HG03457 (cell line): Measurements from ENCODE around the gene CRELD2.

Experiments used
- ATAC-seq: cut with Tn5 transposase; IDR thresholded peaks from one replicate; pipeline ENCODE4 v1.9.1; 2021; ENCODE audit warnings: moderate number of reproducible peaks; ENCODE audit not compliant: unreplicated experiment

The CRELD2 gene

GRCh38 chr22:49966041-49966773 lies 47.8 kb downstream of the CRELD2 start:
- no peak for ATAC-seq

DNA sequence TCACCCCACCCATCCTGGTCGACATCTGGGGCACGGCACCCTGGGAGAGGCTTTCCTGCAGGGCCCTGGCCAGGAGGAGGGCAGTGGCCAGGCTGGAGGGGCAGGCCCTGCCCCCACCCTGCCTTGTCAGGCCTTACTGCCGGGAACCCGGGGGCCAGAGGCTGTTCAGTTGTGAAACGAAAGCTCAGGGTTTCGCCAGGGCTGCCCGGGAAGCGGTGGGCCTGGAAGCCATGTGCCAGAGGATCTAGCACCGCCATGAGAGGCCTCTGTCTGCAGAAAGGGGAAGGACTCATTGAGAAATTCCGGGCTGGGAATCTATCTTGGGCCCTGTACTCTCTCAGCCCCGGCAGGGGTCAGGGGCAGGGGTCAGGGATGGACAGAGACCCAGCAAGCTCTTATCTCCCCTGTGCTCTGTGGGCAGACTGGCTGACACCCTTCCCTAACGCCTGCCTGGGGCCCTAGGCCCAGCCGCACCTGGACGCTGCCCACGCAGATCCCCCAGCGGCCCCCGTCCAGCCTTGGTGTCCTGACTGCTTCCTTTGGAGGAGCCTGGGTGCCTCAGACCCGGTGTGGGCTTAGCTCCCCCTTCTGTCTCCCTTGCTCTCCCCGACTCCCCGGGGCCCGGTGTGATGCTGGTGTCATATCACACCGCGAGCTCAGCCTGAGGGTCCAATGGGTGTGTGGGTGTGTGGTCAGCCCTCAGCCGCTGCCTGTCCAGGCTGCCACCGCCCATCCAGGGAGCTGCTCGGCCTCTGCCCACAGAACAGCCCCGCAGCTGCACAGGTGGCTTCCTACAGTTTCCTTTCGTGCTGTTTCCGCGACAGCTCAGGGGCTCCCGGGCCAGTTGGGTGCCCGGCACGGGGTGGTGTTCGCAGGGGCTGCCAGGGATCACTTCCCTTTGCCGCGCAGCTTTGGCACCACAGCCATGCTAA lies 48.6 kb downstream of the CRELD2 start:
- no peak for ATAC-seq

DNA sequence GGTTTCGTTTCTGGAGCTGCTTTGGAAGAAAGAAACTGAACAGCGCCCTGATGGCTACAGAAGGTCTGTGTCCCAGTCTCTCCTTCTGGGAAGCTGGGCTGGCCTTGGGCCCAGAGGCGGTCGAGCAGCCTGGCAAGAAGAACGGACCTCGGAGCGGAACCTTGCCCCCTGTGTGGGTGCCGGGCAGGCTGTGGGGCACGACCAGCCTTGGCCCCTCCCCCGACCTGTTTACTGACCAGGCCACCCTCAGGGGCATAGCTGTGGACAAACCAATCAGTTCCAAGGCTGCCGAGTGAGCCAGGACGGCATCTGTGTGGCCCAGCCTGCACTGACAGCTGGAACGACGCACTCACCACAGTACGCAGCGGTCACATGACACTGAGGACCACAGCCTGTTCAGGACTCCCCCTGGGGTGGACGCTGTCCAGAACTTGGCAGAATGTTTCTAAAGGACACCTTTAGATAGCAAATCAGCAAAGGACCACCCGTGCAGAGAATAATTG lies 49.3 kb downstream of the CRELD2 start:
- no peak for ATAC-seq

DNA sequence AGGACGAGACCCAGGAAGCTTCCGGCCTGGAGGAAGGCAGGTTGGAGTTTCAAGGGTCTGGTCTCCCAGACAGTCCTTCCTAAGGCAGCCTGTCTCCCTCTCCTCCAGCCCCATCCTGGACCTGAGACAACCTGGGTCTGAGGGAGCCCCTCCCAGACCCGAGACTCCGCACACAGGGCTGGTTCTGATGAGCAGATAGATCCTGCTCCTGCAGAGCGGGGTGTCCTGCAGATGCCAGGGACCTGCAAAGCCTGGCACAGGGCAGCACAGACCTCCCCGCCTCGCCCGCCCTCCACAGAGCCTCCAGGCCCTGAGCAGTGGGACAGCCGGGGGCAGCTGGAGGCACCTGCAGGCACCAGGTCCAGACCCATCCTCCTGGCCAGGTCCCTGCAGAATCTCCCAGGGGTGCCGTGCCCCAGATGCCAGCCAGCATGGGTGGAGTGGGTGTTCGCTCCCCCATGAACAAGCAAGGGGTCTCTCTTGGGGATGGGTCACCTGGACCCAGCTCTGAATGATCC lies 49.9 kb downstream of the CRELD2 start:
- ATAC-seq, result no peak

- no peak for ATAC-seq
Measured at GRCh38 chr22:49968831-49969661, 50.6 kb downstream of the CRELD2 start.

GRCh38 chr22:49969751-49970527 lies 51.5 kb downstream of the CRELD2 start:
- ATAC-seq, result no peak

DNA sequence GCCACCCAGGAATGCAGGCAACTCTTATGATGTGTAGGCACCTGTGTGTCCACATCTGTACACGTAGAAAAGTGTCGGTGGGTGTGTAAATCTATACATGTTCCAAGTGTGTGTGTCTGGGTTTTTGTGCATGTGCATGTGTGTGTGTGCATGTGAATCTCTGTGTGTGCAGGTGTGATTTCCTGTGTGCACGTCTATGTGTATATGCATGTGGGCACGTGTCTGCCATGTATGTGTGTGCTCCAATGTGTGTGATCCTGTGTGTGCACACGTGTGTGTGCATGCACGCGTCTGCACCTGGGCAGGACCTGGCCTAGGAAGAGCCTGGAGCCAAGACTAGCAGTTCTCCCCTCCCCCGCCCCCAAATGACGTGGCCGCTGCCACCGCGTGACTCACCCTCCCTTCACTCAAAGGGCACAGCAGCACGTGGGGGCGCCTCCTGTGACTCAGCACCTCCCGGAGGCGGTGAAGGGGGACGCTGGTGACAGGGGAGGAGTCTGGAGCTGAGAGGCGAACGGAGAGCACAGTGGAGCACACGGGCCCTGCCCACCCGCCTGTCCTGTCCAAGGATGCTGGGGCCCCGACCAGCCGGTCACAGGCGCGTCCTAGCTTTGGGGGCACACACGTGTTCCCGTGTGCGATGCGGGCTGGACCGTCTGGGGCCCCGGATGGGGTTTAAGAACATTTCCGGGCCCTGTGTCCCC lies 52.2 kb downstream of the CRELD2 start:
- no peak for ATAC-seq

DNA sequence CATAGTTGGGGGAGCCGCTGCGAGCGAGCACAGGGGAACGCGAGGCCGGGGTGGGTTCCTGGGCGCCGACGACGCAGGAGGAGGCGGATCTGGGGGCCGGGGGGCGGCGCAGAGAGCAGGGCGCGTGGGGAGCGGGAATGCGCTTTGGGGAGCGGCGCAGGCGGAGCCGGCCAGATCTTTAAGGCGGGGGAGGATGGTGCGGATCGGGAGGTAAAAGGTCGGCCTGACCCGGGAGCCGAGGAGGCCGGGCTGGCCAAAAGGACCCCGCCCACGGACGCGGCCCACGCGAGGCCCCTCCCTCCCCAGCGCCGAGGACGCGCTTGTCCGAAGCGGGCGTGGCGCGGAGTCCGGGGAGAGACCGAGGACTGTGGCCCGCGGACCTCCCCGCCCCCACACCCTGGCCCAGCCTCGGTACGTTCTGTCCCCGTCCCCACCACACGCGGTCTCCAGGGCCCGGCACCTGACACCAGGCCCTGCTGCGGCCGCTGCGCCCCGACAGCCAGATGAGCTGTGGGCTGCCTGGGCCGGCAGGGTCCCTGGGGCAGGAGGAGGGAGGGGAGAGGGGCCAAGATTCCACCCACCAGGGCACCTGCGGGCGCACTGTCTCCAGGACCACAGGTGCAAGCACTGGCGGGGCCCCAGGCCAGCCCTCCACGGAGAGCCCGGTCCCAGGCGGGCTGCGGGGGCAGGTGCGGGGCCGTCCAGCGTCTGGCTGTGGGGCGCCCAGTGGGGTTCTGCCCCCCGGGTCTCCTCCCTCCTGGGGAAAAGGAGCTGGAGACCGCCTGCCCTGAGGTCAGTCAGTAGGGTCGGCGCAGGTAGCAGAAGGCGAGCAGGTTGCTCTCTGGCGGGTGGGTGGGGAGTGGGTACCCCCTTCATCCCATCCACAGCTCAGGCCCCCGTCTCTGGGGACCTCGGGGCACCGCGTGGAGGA lies 53.1 kb downstream of the CRELD2 start:
- ATAC-seq, result no peak

DNA sequence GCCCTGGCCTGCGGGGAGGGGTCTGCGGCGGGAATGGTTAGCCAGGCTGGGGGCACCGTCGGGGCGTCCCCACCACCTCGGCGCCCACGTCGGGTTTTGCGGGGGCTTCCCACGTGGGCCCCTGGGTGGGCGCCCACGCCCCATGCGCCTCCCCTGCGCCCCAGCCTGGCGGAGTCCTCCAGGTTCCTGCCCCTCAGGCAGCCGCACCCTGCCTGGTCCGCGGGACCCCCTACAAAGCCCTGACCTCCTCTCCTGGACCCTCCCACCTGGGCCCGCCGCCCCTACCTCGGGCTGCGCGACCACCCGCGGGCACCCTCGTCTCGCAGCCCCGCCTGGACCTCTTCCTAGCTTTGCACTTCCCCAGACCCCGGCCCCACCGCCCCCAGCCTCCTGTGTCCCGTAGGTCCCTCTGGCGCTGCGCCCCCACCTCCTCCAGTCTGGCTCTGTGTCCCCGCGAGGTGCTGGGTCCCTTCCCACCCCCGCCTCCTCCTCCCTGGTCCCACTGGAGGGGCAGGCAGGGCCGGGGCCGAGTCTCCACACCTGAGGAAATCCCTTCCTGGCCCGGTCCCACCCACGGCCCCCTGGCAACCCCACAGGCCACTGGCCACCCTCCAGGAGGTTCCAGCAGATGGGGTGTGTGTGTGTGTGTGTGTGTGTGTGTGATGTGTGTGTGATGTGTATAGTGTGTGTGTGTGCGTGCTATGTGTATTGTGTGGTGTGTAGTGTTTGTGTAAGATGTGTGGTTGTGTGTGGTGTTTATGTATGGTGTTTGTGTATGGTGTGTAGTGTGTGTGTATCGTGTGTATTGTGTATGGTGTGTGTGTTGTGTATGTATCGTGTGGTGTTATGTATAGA lies 54.0 kb downstream of the CRELD2 start:
- no peak for ATAC-seq

GRCh38 chr22:49973018-49973961 lies 54.9 kb downstream of the CRELD2 start:
- no peak for ATAC-seq

DNA sequence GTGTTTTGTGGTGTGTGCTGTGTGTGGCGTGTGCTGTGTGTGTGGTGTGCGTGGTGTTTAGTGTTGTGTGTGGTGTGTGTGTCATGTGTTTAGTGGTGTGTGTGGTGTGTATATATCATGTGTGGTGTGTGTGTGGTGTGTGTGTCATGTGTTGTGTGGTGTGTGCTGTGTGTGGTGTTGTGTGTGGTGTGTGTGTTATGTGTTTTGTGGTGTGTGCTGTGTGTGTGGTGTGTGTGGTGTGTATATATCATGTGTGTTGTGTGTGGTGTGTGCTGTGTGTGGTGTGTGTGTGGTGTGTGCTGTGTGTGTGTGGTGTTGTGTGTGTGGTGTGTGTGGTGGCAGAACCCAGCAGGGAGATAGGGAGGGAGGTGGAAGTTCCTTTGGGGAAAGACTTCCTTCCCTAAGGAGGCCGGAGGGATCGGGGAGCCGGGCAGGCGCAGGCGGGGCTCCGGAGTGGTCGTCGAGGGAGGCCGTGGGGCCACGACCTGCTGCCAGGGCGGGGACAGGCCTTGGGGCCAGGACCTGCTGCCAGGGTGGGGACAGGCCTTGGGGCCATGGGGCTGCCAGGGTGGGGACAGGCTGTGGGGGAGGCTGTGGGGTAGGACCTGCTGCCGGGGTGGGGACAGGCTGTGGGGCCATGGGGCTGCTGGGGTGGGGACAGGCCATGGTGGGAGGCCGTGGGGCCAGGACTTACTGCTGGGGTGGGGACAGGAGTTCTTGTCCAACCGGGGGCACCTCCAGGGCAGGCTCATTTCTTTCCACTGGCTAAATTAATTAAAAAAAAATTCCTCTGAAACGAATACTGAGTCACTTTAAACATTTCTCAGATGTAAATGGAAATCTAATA lies 57.3 kb downstream of the CRELD2 start:
- no peak for ATAC-seq

DNA sequence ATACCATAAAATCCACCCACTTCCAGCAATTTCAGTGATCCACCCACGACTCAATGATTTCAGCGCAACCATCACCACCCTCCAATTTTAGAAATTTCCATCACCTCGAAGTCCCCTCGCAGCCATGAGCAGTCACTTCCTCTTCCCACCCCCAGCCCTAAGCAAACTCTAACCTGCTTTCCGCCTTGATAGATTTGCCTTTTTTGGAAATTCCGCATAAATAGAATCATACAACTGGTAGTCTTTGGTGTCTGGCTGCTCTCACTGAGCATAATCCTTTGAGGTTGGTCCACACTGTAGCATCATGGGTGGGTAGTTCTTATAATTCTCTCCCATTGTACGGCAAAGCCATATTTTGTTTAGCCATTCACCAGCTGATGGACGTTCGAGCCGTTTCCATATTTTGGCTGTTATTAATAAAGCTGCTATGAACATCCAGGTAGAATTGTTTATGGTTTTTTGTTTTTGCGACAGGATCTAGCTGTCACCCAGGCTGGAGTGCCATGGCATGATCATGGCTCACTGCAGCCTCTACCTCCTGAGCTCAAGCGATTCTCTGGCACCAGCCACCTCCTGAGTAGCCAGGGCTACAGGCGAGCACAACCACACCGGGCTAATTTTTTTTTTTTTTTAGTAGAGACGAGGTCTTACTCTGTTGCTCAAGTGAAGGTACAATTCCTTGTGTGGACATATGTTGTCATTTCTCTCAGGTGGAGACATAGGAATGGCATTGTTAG lies 58.2 kb downstream of the CRELD2 start:
- ATAC-seq, result no peak
